ENCODE results near the gene ZMIZ1.

Gene ZMIZ1

GRCh38 chr10:79197558-79197957 is 128.8 kb downstream of the ZMIZ1 start:
- H3K4me3 Mint-ChIP-seq, result no peak overlapping the region
- H3K9me3 Mint-ChIP-seq, result no peaks in the 10 kb centered on the region
- H3K27me3 Mint-ChIP-seq, result no peaks in the 10 kb centered on the region
- H3K4me1 Mint-ChIP-seq (ENCODE audit: low read depth), result peaks cover 8% of the 10 kb centered on the region
- no peak overlapping the region for H3K27ac Mint-ChIP-seq
- H3K36me3 Mint-ChIP-seq (ENCODE audit: low read depth), result no peaks in the 10 kb centered on the region
- no peak for DNase-seq

DNA sequence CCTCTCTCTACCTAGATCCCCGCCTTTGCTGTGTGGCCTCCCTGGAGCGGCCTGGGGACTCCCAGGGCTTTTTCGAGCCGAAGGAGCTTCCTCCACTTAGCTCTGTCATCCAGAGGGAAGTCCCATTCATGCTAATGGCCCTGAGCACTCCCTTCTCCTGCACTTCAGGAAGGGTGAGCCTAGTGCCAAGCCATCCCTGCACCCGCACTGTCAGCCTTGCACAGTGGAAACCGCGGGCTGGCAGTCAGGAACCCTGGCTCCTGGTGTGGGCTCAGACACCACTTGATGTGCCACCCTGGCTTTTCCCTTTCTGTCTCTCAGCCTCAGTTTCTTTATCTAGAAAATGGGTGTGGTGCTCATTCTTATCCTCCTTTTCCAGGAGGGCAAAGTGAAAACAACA is 131.6 kb downstream of the ZMIZ1 start:
- Mint-ChIP-seq H3K27ac (no peak overlapping the region), H3K36me3 (ENCODE audit: low read depth) (no peaks in the 10 kb centered on the region), H3K4me1 (ENCODE audit: low read depth) (peaks cover 5% of the 10 kb centered on the region), H3K27me3 (no peaks in the 10 kb centered on the region), H3K9me3 (no peaks in the 10 kb centered on the region), H3K4me3 (no peak overlapping the region)
- DNase-seq, result no peak

DNA sequence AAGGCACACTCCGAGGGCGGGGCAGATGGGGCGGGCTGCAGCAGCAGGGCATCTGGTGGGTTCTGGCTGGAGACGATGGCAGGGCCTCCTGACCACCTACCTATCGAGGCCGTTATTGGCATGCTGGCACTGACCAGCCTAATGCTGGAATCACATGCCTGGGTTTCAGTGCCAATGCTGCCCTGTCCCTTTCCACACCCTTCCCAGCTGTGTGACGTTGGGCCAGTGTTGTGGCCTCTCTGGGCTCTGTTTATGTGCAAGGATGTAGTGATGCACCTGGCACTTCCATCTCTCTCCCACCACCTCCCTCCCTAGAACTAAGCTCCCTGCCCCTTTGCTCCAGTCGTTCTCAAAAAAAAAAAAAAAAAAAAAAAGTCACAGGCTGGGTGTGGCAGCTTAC is 132.9 kb downstream of the ZMIZ1 start:
- H3K4me3 Mint-ChIP-seq, result no peak overlapping the region
- no peaks in the 10 kb centered on the region for H3K27me3 Mint-ChIP-seq
- DNase-seq, result no peak
- H3K9me3 Mint-ChIP-seq, result no peaks in the 10 kb centered on the region
- H3K27ac Mint-ChIP-seq, result no peak overlapping the region
- no peaks in the 10 kb centered on the region for H3K4me1 Mint-ChIP-seq (ENCODE audit: low read depth)
- H3K36me3 Mint-ChIP-seq (ENCODE audit: low read depth), result no peaks in the 10 kb centered on the region

DNA sequence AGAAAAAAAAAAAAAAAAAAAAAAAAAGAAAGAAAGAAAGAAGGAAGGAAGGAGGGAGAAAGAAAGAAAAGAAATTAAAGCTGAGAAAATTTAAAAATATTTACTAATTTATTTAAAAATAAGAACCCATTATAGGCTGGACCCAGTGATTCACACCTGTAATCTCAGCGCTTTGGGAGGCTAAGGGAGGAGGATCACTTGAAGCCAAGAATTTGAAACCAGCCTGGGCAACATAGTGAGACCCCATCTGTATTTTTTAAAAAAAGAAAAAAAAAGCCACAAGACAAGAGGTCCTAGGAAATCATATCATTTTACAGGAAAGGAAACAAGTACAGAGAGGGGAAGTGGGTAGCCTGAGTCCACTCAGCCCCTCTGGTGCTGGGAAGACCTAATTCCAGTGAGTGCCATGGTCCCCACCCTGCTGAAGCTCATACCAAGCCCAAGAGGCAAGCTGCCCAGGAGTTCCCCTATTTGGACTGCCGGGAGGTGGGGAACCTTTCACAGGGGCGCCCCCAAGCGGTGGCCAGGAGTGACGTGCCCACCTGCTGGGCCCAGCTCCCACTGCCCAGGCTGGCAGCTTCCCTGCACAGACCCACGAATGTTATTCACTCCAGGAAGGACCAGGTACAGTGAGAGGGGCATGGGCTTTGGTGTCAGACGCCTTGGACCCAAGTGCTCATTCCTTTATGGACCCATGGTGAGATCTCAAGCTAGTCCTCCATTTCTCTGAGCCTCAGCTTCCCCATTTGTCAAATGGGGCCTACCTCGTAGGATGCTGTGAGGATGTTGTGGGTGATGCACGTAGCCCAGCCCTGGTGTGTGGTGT is 133.6 kb downstream of the ZMIZ1 start:
- H3K36me3 Mint-ChIP-seq (ENCODE audit: low read depth), result no peaks in the 10 kb centered on the region
- peak; percentile 46 for DNase-seq
- no peak overlapping the region for H3K4me3 Mint-ChIP-seq
- no peaks in the 10 kb centered on the region for H3K4me1 Mint-ChIP-seq (ENCODE audit: low read depth)
- no peaks in the 10 kb centered on the region for H3K27me3 Mint-ChIP-seq
- H3K9me3 Mint-ChIP-seq, result no peaks in the 10 kb centered on the region
- H3K27ac Mint-ChIP-seq, result no peak overlapping the region

- no peak for DNase-seq
- Mint-ChIP-seq H3K36me3 (ENCODE audit: low read depth) (no peaks in the 10 kb centered on the region), H3K4me1 (ENCODE audit: low read depth) (no peaks in the 10 kb centered on the region), H3K27me3 (no peaks in the 10 kb centered on the region), H3K9me3 (no peaks in the 10 kb centered on the region), H3K27ac (no peak overlapping the region), H3K4me3 (no peak overlapping the region)
These were observed 134.4 kb downstream of the ZMIZ1 start for GRCh38 chr10:79203014-79203644.

DNA sequence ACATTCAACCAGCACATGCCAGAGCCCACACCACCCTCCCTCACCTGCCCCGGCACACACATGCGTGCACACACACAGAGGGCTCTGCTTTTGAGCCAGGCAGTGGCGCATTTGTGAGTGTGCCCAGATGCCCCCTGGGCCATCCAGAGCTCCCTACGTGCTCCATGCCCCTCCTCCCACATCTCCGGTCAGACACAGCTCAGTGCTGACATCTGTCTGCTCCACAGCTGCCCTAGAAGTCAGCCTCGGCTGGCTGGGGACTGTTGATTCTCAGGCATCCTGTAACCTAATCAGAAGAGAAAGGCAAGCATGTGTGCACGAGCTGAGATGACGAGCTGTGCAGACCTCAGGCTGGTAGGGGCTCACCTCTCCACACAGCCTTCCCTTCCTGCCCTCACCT is 135.1 kb downstream of the ZMIZ1 start:
- Mint-ChIP-seq H3K4me1 (ENCODE audit: low read depth) (no peaks in the 10 kb centered on the region), H3K36me3 (ENCODE audit: low read depth) (peaks cover 3% of the 10 kb centered on the region), H3K27ac (no peak overlapping the region)

DNA sequence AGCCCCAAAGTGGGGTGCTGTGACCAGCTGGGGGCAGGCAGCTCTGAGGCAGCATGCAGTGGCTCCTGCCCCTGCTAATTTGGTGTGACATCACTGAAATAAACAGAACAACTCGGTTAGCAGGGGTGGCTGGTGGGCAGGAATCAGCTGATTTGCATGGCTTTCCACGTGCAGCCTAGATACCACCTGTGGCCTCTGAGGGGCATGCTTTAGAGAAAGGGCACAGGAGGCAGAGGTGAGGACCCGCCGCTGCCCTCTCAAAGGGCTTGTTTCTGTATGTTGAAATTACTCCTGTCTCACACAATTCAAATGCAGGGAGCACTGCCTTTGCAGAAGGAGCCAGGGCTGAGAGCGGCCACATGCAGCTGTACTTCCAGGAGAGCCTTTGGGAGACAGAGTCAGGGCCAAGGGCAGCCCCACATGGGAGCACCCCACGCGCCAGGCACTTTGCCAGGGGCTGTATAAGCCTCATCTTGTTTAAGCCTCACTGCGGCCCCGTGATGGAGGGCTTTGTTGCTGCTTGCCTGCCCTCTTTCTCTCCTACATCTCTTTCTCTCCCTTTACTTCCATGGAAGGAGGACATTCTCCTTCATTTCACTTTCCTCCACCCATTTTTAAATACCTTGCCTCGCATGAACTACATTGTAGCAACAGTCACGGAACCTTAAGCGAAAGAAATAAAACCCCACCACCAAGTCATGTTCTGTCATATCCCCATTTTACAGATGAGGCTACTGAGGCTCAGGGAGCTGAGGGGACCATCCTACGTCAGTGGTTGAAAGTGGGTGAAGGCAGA is 137.7 kb downstream of the ZMIZ1 start:
- Mint-ChIP-seq H3K4me1 (ENCODE audit: low read depth) (no peaks in the 10 kb centered on the region), H3K27me3 (no peaks in the 10 kb centered on the region), H3K4me3 (no peak overlapping the region), H3K36me3 (ENCODE audit: low read depth) (peaks cover 9% of the 10 kb centered on the region), H3K9me3 (no peaks in the 10 kb centered on the region), H3K27ac (no peak overlapping the region)
- no peak for DNase-seq

More for the DNA sequence above, 135.1 kb downstream of the ZMIZ1 start:
- Mint-ChIP-seq H3K9me3 (no peaks in the 10 kb centered on the region), H3K27me3 (no peaks in the 10 kb centered on the region), H3K4me3 (no peak overlapping the region)
- no peak for DNase-seq

DNA sequence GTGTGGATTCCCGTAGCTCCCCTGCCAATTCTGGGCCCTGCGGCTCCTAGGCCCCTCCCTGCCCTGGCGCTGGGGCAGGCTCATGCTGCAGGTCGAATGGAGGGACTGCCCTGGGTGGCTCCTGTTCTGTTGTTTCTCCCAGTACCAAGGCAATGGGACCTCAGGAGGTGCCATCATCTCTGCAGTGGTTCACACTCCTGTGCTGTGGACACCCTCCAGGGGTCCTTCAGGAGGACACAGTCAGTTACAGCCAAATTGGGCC is 138.3 kb downstream of the ZMIZ1 start:
- Mint-ChIP-seq H3K36me3 (ENCODE audit: low read depth) (peaks cover 9% of the 10 kb centered on the region), H3K4me3 (no peak overlapping the region), H3K9me3 (no peaks in the 10 kb centered on the region), H3K27ac (no peak overlapping the region), H3K27me3 (no peaks in the 10 kb centered on the region), H3K4me1 (ENCODE audit: low read depth) (no peaks in the 10 kb centered on the region)
- DNase-seq, result no peak

DNA sequence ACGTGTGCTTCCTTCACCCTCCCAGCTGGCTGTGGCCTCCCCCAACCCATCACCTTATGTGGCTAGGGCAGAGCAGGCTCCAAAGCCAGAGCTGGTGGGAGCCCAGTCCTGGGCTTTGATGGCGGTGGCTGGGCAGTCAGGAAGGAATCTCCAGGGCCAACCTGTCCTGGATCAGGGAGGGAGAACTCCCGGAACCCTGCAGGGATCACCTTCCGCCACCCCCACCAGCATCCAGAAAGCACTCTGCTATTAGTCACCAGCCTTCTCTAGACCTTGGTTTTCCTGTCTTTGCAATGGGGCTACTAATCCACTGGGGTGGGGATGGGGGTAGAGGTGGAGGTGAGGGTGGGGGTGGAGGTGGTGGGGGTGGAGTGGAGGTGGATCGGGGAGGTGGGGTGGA is 139.0 kb downstream of the ZMIZ1 start:
- DNase-seq, result no peak
- no peaks in the 10 kb centered on the region for H3K27me3 Mint-ChIP-seq
- H3K36me3 Mint-ChIP-seq (ENCODE audit: low read depth), result peaks cover 9% of the 10 kb centered on the region
- H3K9me3 Mint-ChIP-seq, result no peaks in the 10 kb centered on the region
- no peak overlapping the region for H3K27ac Mint-ChIP-seq
- no peak overlapping the region for H3K4me3 Mint-ChIP-seq
- H3K4me1 Mint-ChIP-seq (ENCODE audit: low read depth), result no peaks in the 10 kb centered on the region

DNA sequence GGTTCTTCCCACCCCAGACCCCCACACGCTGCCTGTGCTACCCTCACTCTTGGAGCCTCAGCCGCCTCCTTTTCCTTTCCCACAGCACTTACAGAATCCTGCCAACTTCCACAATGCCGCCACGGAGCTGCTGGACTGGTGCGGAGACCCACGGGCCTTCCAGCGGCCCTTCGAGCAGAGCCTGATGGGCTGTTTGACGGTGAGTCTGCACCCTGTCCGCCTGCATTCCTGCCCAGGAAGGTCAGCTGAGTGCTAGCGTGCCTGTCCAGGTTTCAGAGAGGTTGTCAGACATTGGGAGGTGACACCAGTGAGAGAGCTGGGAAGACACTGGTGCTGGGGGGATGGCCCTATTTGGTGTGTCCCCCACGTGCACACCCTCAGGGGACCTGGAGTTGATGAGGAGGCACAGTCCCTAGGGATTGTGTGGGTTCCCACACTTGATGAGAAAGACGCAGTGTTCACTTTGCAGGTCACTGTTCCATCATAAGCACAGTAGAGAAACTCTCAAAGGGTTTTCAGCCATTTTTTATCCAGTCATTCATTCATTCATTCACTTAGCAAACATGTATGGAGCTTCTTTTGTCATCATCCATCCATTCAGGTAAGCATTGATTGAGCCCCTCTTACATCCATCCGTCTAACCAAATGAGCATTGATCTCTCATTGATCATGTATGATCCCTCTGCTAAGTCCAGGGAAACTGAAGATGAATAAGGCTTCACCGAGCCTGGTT is 139.7 kb downstream of the ZMIZ1 start:
- Mint-ChIP-seq H3K36me3 (ENCODE audit: low read depth) (peaks cover 9% of the 10 kb centered on the region), H3K4me1 (ENCODE audit: low read depth) (no peaks in the 10 kb centered on the region), H3K27ac (no peak overlapping the region), H3K9me3 (no peaks in the 10 kb centered on the region), H3K4me3 (no peak overlapping the region), H3K27me3 (no peaks in the 10 kb centered on the region)
- DNase-seq, result no peak

DNA sequence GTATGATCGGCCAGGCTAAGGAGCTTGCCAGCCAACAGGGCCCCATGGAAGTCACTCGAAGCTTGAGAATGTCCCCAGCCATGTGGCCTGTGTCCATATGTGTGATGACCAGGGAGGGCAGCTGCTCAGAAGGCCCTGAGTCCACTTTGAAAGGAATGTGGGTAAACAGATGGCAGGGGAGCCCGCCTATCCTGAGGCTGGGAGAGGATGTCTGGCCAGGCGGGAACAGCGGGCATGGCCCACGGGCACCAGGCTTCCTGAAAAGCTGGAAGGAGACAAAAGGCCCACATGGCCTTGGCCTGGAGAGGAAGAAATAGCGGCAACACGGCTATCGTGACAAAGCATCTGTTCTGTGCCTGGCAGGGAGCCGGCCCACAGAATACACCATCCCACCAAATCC is 140.6 kb downstream of the ZMIZ1 start:
- Mint-ChIP-seq H3K4me3 (no peak overlapping the region), H3K27me3 (no peaks in the 10 kb centered on the region), H3K9me3 (no peaks in the 10 kb centered on the region), H3K36me3 (ENCODE audit: low read depth) (peaks cover 9% of the 10 kb centered on the region), H3K27ac (no peak overlapping the region), H3K4me1 (ENCODE audit: low read depth) (no peaks in the 10 kb centered on the region)
- DNase-seq, result no peak

- H3K4me1 Mint-ChIP-seq (ENCODE audit: low read depth), result no peaks in the 10 kb centered on the region
- no peak overlapping the region for H3K4me3 Mint-ChIP-seq
- H3K9me3 Mint-ChIP-seq, result no peaks in the 10 kb centered on the region
- no peak overlapping the region for H3K27ac Mint-ChIP-seq
- H3K27me3 Mint-ChIP-seq, result no peaks in the 10 kb centered on the region
- no peak for DNase-seq
- peaks cover 9% of the 10 kb centered on the region for H3K36me3 Mint-ChIP-seq (ENCODE audit: low read depth)
These were observed 141.1 kb downstream of the ZMIZ1 start for GRCh38 chr10:79209831-79210230.

DNA sequence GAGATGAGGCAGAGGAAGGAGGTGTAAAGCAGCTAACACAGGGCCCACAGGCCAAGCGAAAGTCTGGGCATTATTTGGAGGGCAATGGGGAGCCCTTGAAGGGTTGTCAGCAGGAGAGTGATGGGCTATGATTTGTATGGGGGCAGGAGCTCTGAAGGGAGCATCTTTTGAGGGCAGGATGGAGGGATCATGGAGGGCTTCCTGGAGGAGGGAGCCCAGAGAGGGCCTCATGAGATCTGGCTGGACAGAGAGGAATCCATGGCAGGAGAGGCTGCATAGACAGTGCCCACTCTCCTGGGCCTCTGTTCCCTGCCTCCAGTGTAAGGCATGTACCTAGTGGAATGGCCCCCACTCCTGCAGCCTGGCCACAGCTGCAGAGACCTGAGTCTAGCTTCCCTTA is 141.9 kb downstream of the ZMIZ1 start:
- no peaks in the 10 kb centered on the region for H3K9me3 Mint-ChIP-seq
- no peaks in the 10 kb centered on the region for H3K27me3 Mint-ChIP-seq
- H3K4me1 Mint-ChIP-seq (ENCODE audit: low read depth), result no peaks in the 10 kb centered on the region
- no peak overlapping the region for H3K27ac Mint-ChIP-seq
- no peak overlapping the region for H3K4me3 Mint-ChIP-seq
- peaks cover 9% of the 10 kb centered on the region for H3K36me3 Mint-ChIP-seq (ENCODE audit: low read depth)
- DNase-seq, result no peak

- no peaks in the 10 kb centered on the region for H3K27me3 Mint-ChIP-seq
- H3K9me3 Mint-ChIP-seq, result no peaks in the 10 kb centered on the region
- no peaks in the 10 kb centered on the region for H3K4me1 Mint-ChIP-seq (ENCODE audit: low read depth)
- H3K4me3 Mint-ChIP-seq, result no peak overlapping the region
- H3K27ac Mint-ChIP-seq, result no peak overlapping the region
- H3K36me3 Mint-ChIP-seq (ENCODE audit: low read depth), result peaks cover 15% of the 10 kb centered on the region
- DNase-seq, result no peak
These were observed 142.8 kb downstream of the ZMIZ1 start for GRCh38 chr10:79211616-79212015.
